VCaP (cell line): ENCODE data around the gene SBK3.

Experiments
- H3K27ac ChIP-seq: fragments of 450-650 bp; 2 replicates; pipeline ENCODE4 v1.5.1; 2017
- TF ChIP-seq, protein P1 (sequence below): fragments of 450-650 bp; conservative IDR thresholded peaks from 2 replicates; pipeline ENCODE4 v1.5.1; 2017; ENCODE audit warnings: mild to moderate bottlenecking, moderate library complexity

The SBK3 gene

DNA sequence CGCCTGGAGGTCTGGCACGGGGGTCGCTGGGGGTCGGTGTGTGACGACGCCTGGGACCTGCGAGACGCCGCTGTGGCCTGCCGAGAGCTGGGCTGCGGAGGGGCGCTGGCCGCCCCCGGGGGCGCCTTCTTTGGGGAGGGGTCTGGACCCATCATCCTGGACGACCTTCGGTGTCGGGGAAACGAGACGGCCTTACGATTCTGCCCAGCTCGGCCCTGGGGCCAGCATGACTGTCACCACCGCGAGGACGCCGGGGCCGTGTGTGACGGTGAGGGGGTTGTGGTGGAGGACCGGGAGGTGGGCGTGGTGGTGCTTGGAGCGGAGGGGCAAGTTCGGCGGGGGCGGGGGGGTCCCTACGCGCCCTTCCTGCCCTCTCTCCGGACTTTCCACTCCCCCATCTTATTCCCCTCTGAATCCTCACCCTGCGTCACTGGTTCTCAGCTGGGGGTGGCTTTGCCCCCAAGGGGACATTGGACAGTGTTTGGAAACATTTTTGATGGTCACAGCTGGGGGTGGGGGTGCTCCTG lies 51.6 kb downstream of the SBK3 start:
- TF ChIP-seq, protein P1, sequence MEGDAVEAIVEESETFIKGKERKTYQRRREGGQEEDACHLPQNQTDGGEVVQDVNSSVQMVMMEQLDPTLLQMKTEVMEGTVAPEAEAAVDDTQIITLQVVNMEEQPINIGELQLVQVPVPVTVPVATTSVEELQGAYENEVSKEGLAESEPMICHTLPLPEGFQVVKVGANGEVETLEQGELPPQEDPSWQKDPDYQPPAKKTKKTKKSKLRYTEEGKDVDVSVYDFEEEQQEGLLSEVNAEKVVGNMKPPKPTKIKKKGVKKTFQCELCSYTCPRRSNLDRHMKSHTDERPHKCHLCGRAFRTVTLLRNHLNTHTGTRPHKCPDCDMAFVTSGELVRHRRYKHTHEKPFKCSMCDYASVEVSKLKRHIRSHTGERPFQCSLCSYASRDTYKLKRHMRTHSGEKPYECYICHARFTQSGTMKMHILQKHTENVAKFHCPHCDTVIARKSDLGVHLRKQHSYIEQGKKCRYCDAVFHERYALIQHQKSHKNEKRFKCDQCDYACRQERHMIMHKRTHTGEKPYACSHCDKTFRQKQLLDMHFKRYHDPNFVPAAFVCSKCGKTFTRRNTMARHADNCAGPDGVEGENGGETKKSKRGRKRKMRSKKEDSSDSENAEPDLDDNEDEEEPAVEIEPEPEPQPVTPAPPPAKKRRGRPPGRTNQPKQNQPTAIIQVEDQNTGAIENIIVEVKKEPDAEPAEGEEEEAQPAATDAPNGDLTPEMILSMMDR, result no peak
- no peak overlapping the region for H3K27ac ChIP-seq

DNA sequence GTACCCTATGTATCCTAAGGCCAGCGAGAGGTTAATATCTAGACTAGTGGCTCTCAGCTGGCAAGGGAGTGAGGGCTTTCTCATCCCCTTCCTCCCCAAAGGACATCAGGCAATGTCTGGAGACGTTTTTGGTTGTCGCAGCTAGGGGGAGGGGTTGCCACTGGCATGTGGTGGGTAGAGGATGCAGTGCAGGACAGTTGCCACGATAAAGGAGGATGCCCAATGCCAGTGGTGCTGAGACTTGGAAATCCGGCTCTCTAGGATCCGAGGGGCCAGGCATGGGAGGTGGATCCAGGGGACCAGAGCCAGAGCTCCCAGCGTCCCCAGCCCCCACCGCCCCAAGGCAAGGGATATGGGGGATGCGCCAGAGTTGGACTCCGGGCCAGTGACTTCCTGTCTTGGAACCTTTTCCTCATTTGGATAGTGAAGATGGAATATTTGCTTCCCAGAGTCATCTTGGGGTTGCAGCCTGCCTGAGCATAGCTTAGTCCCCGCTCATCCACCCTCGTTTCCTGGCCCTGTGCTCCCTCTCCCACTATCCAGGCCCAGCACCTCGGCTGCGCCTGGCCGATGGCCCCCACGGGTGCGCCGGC lies 52.2 kb downstream of the SBK3 start:
- TF ChIP-seq, protein P1, result no peak
- H3K27ac ChIP-seq, result no peak overlapping the region

DNA sequence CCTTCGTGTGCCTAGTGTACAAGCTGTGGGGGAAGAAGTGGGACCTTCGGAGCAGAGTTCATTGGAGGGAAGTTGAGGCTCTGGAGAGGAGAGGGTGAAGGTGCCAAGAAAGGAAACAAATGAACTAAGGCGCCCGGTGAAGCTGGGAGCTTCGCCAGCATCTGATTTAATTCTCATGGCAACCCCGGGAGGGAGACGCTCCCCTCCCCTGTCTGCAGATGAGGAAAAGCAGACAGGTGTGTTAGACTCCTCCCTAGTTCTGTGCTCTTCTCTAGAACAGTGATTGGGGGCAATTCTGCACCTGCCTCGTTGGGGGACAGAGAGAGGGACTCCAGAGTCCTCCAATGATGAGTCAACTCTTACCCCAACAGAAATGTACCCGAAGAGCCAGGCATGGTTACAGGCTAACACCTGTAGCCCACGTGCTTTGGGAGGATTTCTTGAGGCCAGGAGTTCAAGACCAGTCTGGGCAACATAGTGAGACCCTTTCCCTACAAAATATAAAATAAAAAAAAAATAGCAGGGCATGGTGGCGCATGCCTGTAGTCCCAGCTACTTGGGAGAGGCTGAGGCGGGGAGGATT lies 52.9 kb downstream of the SBK3 start:
- TF ChIP-seq, protein P1, result no peak
- no peak overlapping the region for H3K27ac ChIP-seq

DNA sequence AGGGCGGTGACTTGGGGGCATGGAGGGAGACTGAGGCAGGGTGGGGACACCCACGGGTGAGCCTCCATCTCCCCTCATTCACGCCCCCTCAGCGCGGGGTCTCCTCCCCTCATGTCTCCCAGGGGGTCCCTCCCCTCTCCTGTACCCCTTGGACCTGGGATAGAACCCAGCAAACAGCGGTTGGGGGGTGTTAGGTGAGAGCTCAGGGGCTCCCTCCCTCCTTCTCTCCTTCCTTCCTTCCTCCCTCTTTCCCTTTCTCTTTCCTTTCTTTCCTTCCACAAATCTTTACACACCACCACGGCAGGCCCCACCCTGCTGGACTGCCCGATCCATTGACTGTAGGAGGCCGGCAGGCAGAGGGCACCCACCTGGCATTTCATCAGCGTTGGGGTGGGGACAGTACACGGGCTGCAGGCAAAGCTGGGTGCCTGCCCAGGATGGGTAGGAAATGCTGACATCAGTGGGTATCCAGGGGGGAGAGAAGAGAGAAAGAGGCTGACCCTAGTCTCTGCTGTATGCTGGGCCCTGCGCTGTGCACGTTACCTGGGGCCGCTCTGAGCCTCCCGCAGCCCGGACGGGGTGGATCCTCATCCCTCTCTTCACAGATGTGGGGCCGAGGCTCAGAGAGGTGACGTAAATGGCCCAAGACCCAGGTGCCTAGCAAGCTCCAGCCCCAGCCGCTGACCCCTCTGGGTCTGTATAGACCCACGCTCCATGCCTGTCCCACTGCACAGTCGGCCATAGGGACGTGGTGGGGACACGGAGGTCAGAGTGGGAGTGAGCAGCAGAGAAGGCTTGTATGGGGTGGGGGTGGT lies 53.6 kb downstream of the SBK3 start:
- no peak overlapping the region for H3K27ac ChIP-seq
- TF ChIP-seq, protein P1, result no peak
